ENCODE results near the gene PCDHGA10. TPM values are rescaled to one million over a fixed set of nuclear protein-coding genes. Genes with fewer than 3 reads are reported as not detected.

The PCDHGA10 gene
- total RNA-seq, 1 experiment from 2014 or later = 5.1 TPM

Other genes starting within 250 kb of the PCDHGA10 start
- 0.17 and 0.25 TPM in 2 replicates for gene PCDHB7, start 240.3 kb upstream of the PCDHGA10 start, total RNA-seq (2014; rRNA removed; shearing (Covaris generic))
- 0.14 and 0.22 TPM in 2 replicates for gene PCDHB8, start 235.2 kb upstream of the PCDHGA10 start, total RNA-seq (2014; rRNA removed; shearing (Covaris generic))
- 0.32 and 0.69 TPM in 2 replicates for gene PCDHB16, start 230.6 kb upstream of the PCDHGA10 start, total RNA-seq (2014; rRNA removed; shearing (Covaris generic))
- gene PCDHB9, start 225.8 kb upstream of the PCDHGA10 start, total RNA-seq (2014; rRNA removed; shearing (Covaris generic)) = 0.40 and 0.69 TPM in 2 replicates
- gene PCDHB10, start 220.6 kb upstream of the PCDHGA10 start, total RNA-seq (2014; rRNA removed; shearing (Covaris generic)) = 0.35 and 0.72 TPM in 2 replicates
- 5.4 and 6.0 TPM in 2 replicates for gene PCDHB11, start 213.4 kb upstream of the PCDHGA10 start, total RNA-seq (2014; rRNA removed; shearing (Covaris generic))
- 0.75 and 0.99 TPM in 2 replicates for gene PCDHB12, start 204.3 kb upstream of the PCDHGA10 start, total RNA-seq (2014; rRNA removed; shearing (Covaris generic))
- 2.2 and 2.5 TPM in 2 replicates for gene PCDHB13, start 199.1 kb upstream of the PCDHGA10 start, total RNA-seq (2014; rRNA removed; shearing (Covaris generic))
- gene PCDHB14, start 189.6 kb upstream of the PCDHGA10 start, total RNA-seq (2014; rRNA removed; shearing (Covaris generic)) = 2.7 and 2.8 TPM in 2 replicates
- gene PCDHB15, start 167.6 kb upstream of the PCDHGA10 start, total RNA-seq (2014; rRNA removed; shearing (Covaris generic)) = 0.12 and 0.20 TPM in 2 replicates
- not detected in 2 replicates for gene SLC25A2, start 108.9 kb upstream of the PCDHGA10 start, total RNA-seq (2014; rRNA removed; shearing (Covaris generic))
- gene TAF7, start 92.2 kb upstream of the PCDHGA10 start, total RNA-seq (2014; rRNA removed; shearing (Covaris generic)) = 91.7 and 130 TPM in 2 replicates
- gene PCDHGA1, start 82.5 kb upstream of the PCDHGA10 start, total RNA-seq (2014; rRNA removed; shearing (Covaris generic)) = 0.72 and 1.6 TPM in 2 replicates
- 0.12 TPM in 2 replicates for gene PCDHGA2, start 74.2 kb upstream of the PCDHGA10 start, total RNA-seq (2014; rRNA removed; shearing (Covaris generic))
- gene PCDHGA3, start 69.2 kb upstream of the PCDHGA10 start, total RNA-seq (2014; rRNA removed; shearing (Covaris generic)) = 0.17 TPM in 1 of 2 replicates, not detected in the other
- gene PCDHGB1, start 62.9 kb upstream of the PCDHGA10 start, total RNA-seq (2014; rRNA removed; shearing (Covaris generic)) = 1.1 and 2.6 TPM in 2 replicates
- 0.79 and 1.3 TPM in 2 replicates for gene PCDHGA4, start 58.0 kb upstream of the PCDHGA10 start, total RNA-seq (2014; rRNA removed; shearing (Covaris generic))
- gene PCDHGB2, start 53.0 kb upstream of the PCDHGA10 start, total RNA-seq (2014; rRNA removed; shearing (Covaris generic)) = 1.8 and 2.0 TPM in 2 replicates
- 0.58 and 0.62 TPM in 2 replicates for gene PCDHGA5, start 48.8 kb upstream of the PCDHGA10 start, total RNA-seq (2014; rRNA removed; shearing (Covaris generic))
- 0.52 and 1.1 TPM in 2 replicates for gene PCDHGB3, start 42.7 kb upstream of the PCDHGA10 start, total RNA-seq (2014; rRNA removed; shearing (Covaris generic))
- gene PCDHGA6, start 39.1 kb upstream of the PCDHGA10 start, total RNA-seq (2014; rRNA removed; shearing (Covaris generic)) = 1.1 and 1.2 TPM in 2 replicates
- 0.54 and 0.55 TPM in 2 replicates for gene PCDHGA7, start 30.2 kb upstream of the PCDHGA10 start, total RNA-seq (2014; rRNA removed; shearing (Covaris generic))
- 5.5 and 5.6 TPM in 2 replicates for gene PCDHGB4, start 25.3 kb upstream of the PCDHGA10 start, total RNA-seq (2014; rRNA removed; shearing (Covaris generic))
- gene PCDHGA8, start 20.4 kb upstream of the PCDHGA10 start, total RNA-seq (2014; rRNA removed; shearing (Covaris generic)) = 0.97 and 1.4 TPM in 2 replicates
- gene PCDHGB5, start 15.0 kb upstream of the PCDHGA10 start, total RNA-seq (2014; rRNA removed; shearing (Covaris generic)) = 0.72 and 1.6 TPM in 2 replicates
- gene PCDHGA9, start 10.2 kb upstream of the PCDHGA10 start, total RNA-seq (2014; rRNA removed; shearing (Covaris generic)) = 0.92 and 1.6 TPM in 2 replicates
- gene PCDHGB6, start 5.0 kb upstream of the PCDHGA10 start, total RNA-seq (2014; rRNA removed; shearing (Covaris generic)) = 0.55 and 0.62 TPM in 2 replicates
- 0.79 and 0.89 TPM in 2 replicates for gene PCDHGB7, start 4.7 kb downstream of the PCDHGA10 start, total RNA-seq (2014; rRNA removed; shearing (Covaris generic))
- 0.52 and 0.87 TPM in 2 replicates for gene PCDHGA11, start 8.1 kb downstream of the PCDHGA10 start, total RNA-seq (2014; rRNA removed; shearing (Covaris generic))
- 0.20 and 0.42 TPM in 2 replicates for gene PCDHGA12, start 17.5 kb downstream of the PCDHGA10 start, total RNA-seq (2014; rRNA removed; shearing (Covaris generic))
- 5.9 and 7.0 TPM in 2 replicates for gene PCDHGC3, start 63.0 kb downstream of the PCDHGA10 start, total RNA-seq (2014; rRNA removed; shearing (Covaris generic))
- gene PCDHGC4, start 72.0 kb downstream of the PCDHGA10 start, total RNA-seq (2014; rRNA removed; shearing (Covaris generic)) = 0.12 TPM in 2 replicates
- gene PCDHGC5, start 76.1 kb downstream of the PCDHGA10 start, total RNA-seq (2014; rRNA removed; shearing (Covaris generic)) = 0.30 TPM in 1 of 2 replicates, not detected in the other
- gene DIAPH1, start 206.0 kb downstream of the PCDHGA10 start, total RNA-seq (2014; rRNA removed; shearing (Covaris generic)) = 24.2 and 26.0 TPM in 2 replicates
- 47.7 and 54.5 TPM in 2 replicates for gene HDAC3, start 223.9 kb downstream of the PCDHGA10 start, total RNA-seq (2014; rRNA removed; shearing (Covaris generic))
- gene RELL2, start 224.0 kb downstream of the PCDHGA10 start, total RNA-seq (2014; rRNA removed; shearing (Covaris generic)) = 1.5 and 2.1 TPM in 2 replicates
- 12.3 and 15.9 TPM in 2 replicates for gene FCHSD1, start 238.4 kb downstream of the PCDHGA10 start, total RNA-seq (2014; rRNA removed; shearing (Covaris generic))

All from NCI-H460 (cell line).